Measurements from ENCODE around the gene ZBTB43.
A peak's percentile ranks its signal among the peaks of the same experiment; 100 is the strongest.
"Not testable (repeated sequence)": the region's sequence is repeated elsewhere in the genome, so short reads cannot be mapped to it uniquely, and the experiment has no call there.

Gene ZBTB43, protein sequence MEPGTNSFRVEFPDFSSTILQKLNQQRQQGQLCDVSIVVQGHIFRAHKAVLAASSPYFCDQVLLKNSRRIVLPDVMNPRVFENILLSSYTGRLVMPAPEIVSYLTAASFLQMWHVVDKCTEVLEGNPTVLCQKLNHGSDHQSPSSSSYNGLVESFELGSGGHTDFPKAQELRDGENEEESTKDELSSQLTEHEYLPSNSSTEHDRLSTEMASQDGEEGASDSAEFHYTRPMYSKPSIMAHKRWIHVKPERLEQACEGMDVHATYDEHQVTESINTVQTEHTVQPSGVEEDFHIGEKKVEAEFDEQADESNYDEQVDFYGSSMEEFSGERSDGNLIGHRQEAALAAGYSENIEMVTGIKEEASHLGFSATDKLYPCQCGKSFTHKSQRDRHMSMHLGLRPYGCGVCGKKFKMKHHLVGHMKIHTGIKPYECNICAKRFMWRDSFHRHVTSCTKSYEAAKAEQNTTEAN

DNA sequence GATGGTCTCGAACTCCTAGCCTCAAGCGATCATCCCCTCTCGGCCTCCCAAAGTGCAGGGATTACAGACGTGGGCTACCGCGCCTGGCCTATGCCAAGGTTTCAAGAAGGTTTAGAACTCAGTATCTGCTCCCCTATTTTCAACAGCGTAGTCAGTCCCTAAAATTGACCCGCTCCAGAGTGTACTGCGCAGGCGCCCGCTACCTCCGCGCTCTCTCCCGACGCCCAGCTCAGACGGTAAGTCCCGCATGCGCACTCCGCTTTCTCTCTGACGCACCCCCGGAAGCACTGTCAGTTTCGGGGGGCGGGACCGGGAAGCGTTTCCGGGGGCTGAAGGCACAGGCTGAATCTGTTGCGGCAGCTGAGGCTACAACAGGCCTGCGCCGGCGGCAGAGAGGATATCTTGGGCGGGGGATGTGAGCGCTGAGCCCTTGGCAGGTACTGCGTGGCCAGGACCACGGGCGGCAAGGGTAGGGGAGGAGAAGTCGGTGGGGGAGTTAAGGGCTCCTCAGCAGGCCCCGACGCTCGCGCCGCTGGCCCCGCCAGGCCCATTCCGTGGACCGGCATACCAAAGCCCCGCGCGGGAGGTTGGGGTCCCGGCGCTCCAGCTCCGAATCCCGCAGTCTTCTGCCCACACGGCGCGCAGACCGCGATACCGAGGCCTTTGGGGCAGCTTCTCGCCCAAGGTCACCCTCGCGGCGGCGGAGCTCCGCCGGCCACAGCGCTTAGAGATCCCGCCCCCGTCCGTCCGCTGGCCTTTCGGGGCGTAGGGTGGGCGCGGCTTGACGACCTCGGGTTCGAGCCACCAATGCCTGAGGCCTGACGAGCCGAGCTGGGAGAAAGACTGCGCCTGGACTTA lies at the start of gene ZBTB43:
Gene ZBTB43, plus strand, starts transcription at position 345 of the 858 bp plus-strand sequence. CDS start 27,470 bp downstream, outside the sequence.
- DNase-seq: peak; percentile 98

DNA sequence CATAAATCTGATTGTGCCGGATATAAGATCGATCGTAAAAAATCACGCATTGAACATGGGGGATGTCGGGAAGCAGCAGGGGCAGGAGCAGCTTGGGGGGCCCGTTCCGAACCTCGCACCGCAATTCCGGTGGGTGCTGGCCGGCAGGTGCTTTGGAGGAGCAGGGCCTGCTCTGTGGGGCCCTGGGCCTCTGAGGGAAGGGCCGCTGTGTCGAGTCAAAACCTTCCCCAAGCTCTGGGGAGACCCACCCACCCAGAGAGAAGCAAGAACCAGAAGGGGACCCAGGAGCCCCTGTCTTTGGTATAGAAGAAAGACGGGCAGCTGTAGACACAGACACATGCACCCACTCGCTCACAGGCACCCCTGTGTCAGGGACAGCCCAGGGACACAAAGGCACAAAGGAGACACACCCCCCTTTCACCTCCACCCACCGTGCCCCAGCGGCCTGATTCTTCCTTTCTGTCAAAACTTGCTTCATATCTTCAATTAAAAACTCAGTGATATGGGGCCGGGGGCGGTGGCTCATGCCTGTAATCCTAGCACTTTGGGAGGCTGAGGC lies 49.4 kb upstream of the ZBTB43 start:
- DNase-seq: no peak

DNA sequence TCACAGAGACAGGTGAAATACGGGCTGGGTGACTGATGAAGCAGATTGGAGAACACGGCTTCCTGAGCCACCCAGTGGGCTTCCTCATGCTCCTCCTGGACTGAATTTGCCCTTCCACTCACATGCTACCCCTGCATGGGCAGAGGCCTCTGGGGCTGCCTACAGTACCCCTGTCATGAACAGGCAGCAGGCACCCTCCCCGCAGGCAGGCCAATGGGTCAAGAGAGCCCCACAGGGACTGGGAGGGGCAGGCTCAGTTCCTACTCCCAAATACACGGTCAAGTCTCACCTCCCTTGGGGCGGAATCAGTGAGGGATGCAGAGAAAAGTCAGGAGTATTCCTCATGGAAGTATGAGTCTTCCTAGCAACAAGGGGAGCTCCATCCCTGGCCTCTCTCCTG lies 48.6 kb upstream of the ZBTB43 start:
- DNase-seq: no peak

DNA sequence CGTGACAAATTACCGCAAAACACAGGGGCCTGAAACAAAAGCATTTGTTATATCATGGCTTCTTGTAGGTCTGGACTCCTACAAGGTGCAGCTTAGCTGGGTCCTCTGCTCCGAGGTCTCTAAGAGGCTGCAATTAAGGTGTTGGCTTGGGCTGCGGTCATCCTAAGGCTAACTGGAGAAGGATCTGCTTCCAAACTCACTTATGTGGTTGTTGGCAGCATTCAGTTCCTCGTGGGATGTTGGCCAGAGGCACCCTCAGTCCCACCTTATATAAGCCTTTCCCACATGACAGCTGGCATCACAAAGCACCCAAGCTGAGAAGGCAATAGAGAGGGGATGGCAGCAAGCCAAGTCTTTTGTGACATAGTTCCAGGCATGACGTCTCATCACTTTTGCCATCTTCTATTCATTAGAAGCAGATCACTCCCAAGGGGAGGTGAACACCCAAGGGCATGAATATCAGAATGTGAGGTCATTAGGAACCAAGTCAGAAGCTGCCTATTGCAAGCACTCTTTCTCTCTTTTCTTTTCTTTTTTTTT lies 47.9 kb upstream of the ZBTB43 start:
- DNase-seq: no peak

DNA sequence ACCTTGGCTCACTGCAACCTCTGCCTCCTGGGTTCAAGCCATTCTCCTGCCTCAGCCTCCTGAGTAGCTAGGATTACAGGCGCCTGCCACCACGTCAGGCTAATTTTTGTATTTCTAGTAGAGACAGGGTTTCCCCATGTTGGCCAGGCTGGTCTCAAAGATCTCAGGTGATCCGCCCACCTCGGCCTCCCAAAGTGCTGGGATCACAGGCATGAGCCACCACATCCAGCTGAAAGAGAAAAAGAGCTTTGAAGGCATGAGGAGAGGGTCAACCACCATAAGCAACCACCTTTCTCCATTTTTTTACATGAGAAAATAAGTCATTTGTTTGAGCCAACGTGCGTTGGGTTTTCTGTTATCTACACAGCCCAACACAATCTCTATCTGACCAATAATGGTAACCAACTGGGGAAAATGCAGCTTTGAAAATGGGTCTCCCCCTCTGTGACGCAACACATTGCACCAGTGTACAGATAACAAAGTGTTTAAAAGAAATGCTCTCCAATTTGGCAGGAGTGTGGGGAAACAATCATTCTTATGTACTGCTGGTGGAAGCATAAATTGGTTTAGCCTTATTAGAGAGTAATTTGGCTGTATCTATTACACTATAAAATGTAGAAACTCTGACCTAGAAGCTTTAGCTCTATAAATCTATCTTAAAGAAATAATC lies 45.8 kb upstream of the ZBTB43 start:
- no peak for DNase-seq

DNA sequence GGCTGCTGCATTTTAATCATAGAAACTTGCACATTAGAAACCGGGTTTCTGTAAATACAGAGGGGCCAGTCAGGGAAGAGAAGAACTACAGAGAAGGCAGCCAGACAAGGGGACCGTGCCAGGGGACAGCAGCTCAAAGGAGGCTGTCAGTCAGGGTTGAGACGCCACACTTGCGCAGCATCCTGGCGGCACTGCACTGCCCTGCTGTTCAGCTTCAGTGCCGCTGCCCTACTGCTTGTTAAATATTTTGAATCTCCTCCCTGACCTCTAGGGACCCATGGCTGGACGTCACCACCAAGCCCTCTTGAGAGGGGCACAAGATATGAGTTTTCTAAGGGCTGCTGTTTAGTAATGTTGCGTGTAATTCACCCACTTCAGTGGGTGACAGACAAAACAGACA lies 43.6 kb upstream of the ZBTB43 start:
- no peak for DNase-seq

DNA sequence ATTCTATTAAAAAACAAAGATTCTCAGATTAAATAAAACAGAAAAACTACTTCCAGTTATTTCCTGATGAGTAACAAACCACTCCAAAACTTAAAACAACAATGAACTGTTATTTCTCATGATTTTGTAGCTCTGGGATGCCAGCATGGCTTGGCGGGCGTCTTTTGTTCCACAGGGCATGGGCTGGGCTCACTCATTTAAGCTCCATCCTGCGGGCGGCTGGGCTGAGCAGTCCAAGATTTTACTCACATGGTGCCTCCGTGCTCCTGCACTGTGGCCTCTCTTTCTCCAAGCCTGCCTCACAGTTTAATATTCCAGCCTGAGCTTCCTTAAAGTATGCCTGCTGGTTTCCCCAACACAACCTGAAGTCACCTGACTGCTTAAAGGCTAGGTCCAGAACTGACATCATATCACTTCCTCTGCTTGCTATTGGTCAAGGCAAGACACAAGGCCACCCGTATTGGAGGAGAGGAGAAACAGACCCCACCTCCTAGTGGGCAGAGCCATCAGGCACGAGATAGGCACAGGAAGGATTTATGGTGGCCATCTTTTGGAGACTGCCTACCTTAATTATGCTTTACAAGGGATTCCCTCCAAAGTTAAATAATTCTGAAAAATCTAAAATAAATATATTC lies 41.6 kb upstream of the ZBTB43 start:
- no peak for DNase-seq

DNA sequence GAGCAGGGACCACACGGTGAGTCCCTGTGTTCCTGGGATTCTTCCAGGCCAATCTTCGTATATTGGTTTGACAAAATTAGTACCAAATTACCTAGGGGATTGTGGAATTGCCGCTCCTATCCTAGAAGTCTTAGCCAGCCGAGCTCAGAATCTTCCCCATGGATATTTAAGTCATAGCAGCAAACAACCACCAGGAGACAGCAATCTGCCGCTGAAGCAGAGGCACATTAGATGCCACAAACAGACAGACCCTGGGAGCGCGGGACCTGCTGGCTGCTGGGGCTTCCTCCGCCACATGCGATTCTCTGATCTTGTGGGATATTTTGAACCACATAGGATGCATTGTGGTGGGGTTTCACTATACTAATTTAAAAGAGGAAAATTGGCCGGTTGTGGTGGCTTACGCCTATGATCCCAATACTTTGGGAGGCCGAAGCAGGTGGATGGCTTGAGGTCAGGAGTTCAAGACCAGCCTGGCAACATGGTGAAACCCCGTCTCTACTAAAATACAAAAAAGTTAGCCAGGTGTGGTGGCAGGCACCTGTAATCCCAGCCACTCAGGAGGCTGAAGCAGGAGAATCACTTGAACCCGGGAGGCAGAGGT lies 31.7 kb upstream of the ZBTB43 start:
- DNase-seq: no peak

DNA sequence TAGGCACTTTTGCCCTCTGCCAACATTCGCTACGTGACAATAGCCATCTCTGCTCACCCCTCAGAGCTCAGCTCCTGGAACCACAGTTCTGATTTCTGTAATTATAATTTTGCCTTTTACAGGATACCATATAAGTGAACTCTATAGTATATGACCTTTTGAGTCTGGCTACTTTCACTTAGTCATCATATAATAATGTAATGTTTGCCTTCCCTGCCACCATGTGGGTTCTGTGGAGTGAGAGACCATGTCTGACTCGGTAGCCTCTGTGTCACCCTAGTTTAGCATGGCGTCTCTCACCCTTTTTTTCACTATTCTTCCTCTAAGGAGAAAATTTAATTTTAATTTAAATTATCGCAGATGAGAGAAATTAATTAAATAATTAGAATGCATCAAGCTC lies 28.9 kb upstream of the ZBTB43 start:
- DNase-seq: no peak

DNA sequence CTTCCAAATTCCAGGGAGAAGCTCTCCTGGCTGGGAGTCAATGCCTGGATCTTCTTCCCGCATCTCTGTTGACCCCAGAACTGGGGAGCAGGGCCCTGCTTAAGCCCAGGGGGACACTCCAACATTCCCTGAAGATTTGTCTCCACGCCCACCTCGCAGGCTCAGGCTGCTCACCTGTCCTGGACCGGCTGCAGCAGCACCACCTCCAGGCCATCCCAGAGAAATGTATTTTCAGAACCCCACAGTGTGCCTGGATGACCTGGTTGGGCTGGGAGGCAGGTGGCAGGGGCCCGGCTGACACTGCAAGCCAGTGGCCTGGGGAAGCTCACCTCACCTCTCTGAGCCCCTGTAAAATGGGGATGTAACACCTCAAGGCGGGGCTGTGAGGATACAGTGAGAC lies 27.1 kb upstream of the ZBTB43 start:
- DNase-seq: no peak

DNA sequence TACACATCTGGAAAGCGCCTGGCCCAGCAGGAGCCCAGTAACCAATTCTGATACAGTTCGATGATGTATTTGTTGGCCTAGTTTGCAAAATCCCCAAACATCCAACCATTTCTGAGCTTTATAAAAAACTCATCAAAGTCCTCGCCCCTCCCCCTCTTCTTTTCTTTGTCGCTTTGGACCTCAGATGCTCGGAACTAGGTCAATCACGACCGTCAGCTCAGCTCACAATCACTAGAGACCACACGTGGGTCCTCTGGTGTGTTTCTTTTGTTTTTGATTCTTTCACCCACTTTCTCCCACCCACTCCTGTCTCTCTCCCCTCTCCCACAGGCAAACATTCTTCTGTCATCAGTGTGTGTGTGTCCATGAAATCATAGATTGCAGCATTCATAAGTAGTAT lies 26.7 kb upstream of the ZBTB43 start:
- no peak for DNase-seq

DNA sequence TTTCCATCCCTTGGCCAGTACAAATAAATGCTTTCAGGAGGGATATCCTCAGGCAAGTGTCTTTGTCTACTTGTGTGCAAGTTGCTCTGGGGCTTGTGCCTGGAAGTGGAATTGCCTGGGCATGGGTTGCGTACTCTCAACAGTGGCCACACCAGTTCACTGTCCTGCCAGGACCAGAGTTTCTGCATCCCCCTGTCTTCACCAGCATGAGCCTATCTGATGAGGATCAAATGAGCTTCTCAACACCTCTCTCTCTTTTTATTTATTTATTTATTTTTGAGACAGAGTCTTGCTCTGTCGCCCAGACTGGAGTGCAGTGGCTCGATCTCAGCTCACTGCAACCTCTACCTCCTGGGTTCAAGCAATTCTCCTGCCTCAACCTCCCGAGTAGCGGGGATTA lies 26.1 kb upstream of the ZBTB43 start:
- peak; percentile 43 for DNase-seq

DNA sequence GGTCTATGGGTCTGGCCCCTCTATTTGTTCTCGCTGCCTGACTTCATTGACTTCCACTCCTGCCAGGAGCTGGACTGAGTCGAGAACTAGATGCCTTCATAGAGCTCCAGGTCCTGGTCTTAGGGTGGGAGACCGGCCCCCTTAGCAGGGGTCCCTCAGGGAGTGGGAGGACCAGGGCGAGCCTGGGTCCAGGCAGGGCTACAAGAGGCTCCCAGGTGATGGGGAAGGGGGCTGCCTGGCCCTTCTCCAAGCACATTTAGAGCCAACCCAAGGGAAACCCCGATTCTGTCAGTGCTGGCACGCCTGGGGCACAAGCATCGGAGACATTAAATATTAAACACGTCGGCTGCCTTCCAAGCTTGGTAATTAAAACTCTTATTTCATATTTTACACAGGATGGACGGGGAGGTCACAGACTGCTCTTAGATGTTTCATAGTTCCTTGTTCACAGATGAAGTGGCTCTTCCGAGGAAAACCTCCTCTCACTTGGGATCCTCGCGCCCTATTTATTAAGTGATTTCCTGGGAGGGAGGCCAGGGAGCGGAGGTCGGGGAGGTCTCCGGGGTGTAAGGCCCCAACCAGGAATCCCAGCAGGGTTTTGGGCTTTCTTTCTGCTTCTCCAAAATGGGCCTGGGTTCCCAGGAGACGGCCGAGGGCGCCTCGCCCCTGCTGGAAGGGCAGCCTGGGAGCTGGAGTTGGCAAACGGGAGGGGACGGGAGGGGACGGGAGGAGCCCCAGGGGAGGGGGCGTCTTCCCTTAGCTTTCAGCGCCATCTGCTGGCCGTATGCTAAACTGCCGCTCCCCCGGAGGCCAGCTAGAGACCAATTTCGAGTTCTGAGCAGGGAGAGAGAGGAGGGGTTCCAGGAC lies 23.4 kb upstream of the ZBTB43 start:
- peak; percentile 92 for DNase-seq

DNA sequence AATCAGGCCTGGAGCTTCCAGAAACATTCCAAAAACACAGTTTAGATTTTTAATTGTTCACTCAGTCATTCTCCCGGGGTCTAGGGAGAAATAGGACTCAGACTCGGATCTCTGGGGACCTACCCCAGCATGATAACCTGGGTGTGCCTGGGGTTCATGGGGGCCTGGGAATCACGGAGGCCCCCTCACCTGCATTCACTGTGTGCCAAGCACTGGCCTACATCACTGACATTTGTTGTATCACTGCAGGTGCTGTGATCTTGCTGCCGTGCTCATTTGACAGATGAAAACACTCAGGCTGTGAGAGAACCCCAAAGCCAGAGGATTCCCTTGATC lies 22.8 kb upstream of the ZBTB43 start:
- DNase-seq: no peak

DNA sequence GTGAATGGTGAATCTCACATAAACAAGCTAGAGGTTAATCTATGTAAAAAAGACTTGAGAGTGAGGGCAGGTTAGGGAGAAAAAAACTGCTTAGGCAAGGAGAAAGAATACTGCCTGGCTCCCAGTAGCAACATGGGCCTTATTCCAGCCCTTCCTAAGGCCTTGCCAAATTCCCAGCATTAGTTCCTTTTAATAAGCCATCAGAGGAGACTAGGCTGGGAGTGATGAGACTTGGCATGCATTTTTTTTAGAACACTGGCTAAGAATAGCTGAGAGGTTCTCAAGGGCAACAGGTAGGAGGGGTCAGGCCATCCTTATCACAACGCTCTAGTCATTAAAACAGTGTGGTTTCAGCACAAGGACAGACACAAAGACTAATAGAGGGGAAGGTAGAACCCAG lies 20.9 kb upstream of the ZBTB43 start:
- DNase-seq: no peak

DNA sequence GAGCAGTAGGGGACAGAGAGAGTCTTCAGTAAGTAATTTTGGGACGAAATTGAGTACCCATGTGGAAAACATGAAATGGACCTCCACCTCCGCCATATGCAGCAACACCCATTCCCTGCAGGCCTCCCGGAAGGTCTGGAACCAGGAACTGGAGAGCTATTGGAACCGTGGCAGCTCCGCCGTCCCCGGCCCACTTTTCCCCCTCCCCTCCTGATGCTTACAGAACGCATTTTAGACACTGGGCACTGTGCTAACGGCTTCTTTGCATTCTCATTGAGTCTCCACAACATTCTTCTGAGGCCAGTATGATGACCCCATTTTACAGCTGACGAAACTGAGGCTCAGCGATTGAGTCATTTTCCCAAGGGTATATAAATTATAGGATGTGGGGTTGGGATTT lies 20.4 kb upstream of the ZBTB43 start:
- DNase-seq: no peak

DNA sequence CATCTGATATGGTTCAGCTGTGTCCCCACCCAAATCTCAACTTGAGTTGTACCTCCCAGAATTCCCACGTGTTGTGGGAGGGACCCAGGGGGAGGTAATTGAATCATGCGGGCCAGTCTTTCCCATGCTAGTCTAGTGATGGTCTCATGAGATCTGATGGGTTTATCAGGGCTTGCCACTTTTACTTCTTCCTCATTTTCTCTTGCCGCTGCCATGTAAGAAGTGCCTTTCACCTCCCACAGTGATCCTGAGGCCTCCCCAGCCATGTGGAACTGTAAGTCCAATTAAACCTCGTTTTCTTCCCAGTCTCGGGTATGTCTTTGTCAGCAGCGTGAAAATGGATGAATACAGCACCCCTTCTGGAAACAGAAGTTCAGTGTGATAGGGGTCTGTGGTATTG lies 20.0 kb upstream of the ZBTB43 start:
- DNase-seq: not testable (repeated sequence)

DNA sequence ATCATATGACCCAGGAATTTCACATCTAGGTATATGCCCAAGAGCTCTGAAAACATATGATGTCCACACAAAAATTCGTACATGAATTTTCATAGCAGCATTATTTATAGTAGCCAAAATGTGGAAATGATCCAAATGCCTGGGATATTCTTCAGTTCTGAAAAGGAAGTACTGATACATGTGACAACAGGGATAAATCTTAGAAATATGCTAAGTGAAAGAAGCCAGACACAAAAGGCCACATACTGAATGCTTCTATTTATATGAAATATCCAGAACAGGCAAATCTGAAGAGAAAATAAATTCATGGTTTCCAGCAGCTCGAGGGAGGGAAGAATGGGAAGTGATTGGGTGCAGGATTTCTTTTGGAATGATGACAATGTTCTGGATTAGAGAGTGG lies 16.8 kb upstream of the ZBTB43 start:
- DNase-seq: no peak

DNA sequence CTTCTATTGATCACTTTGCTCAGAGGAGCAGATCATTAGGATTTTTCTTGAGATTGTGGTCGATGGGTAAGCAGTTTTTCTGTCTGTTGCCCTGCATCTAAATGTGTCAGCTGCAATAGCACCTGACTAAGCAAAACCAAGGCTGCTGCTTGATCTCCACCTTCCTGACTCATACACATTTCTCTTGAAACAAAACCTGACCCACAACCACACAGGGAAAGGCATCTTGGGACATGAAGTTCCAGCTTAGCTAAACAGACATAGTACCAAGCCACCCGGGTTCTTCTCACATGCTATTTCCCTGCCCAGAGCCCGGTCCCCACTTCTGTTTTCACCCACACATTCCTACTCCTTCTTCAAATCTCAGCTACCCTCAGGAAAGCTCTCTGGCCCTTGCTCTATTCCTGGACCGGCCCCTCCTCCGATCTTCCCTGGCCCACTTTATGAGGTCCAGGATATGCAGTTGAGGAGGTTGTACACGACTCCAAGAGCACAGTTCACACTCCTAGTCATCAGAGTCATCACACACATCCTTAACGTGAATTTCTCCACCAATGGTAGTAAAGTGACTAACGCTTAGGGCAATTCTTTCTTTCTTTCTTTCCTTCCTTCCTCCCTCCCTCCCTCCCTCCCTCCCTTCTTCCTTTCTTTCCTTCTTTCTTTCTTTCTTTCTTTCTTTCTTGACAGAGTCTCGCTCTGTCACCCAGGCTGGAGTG lies 16.0 kb upstream of the ZBTB43 start:
- DNase-seq: no peak

DNA sequence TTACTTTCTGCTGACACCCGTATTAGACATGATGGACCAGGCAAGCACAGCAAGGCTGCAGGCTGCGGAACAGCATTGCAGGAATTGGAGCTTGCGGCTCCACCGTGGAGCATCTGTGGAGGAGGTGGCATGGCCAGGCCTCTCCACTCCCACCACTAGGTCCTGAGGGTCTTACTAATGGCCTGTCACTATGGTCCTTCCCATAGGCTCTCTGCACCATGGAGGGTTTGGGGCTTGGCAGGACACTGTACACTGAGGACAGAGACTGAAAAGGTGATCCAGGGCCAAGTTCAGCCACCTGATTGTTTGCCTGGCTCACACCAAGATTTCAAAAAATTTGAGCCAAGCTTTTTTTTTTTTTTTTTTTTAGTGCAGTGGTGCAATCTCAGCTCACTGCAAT lies 14.3 kb upstream of the ZBTB43 start:
- DNase-seq: no peak
